GM19463 (cell line): Measurements from ENCODE around the gene ATP1A4.
"Not testable (repeated sequence)": the region's sequence is repeated elsewhere in the genome, so short reads cannot be mapped to it uniquely, and the experiment has no call there.

Experiments
- ATAC-seq: cut with Tn5 transposase; IDR thresholded peaks from one replicate; pipeline ENCODE4 v1.9.1; 2021; ENCODE audit warnings: mild to moderate bottlenecking, moderate library complexity; ENCODE audit not compliant: unreplicated experiment

The ATP1A4 gene

GRCh38 chr1:160122978-160123495 is 28.4 kb upstream of the ATP1A4 start:
- no peak for ATAC-seq

- no peak for ATAC-seq
These were observed 27.7 kb upstream of the ATP1A4 start for GRCh38 chr1:160123726-160124125.

GRCh38 chr1:160124705-160125478 is 26.5 kb upstream of the ATP1A4 start:
- ATAC-seq: no peak

GRCh38 chr1:160125746-160126145 is 25.7 kb upstream of the ATP1A4 start:
- ATAC-seq: no peak

- ATAC-seq: not testable (repeated sequence)
These were observed 25.1 kb upstream of the ATP1A4 start for GRCh38 chr1:160126342-160126741.

- ATAC-seq: no peak
These were observed 24.0 kb upstream of the ATP1A4 start for GRCh38 chr1:160127381-160127780.

- no peak for ATAC-seq
These were observed 23.4 kb upstream of the ATP1A4 start for GRCh38 chr1:160127865-160128523.

- no peak for ATAC-seq
These were observed 22.8 kb upstream of the ATP1A4 start for GRCh38 chr1:160128636-160129035.

GRCh38 chr1:160129046-160129445 is 22.4 kb upstream of the ATP1A4 start:
- ATAC-seq: no peak

- ATAC-seq: no peak
These were observed 21.8 kb upstream of the ATP1A4 start for GRCh38 chr1:160129558-160129957.

GRCh38 chr1:160129966-160130365 is 21.4 kb upstream of the ATP1A4 start:
- ATAC-seq: no peak

- ATAC-seq: no peak
These were observed 20.9 kb upstream of the ATP1A4 start for GRCh38 chr1:160130486-160130885.

- ATAC-seq: no peak
These were observed 20.5 kb upstream of the ATP1A4 start for GRCh38 chr1:160130939-160131338.

- ATAC-seq: no peak
These were observed 19.4 kb upstream of the ATP1A4 start for GRCh38 chr1:160131803-160132565.

GRCh38 chr1:160133990-160134770 is 17.2 kb upstream of the ATP1A4 start:
- no peak for ATAC-seq

GRCh38 chr1:160134791-160135572 is 16.4 kb upstream of the ATP1A4 start:
- ATAC-seq: no peak

- no peak for ATAC-seq
These were observed 15.1 kb upstream of the ATP1A4 start for GRCh38 chr1:160136121-160136925.

- no peak for ATAC-seq
These were observed 14.5 kb upstream of the ATP1A4 start for GRCh38 chr1:160136926-160137200.

GRCh38 chr1:160137216-160137862 is 14.1 kb upstream of the ATP1A4 start:
- no peak for ATAC-seq
